ENCODE data around the gene CDON. TPM values are rescaled to one million over a fixed set of nuclear protein-coding genes. Genes with fewer than 3 reads are reported as not detected.

Gene CDON
- total RNA-seq, 2 donors from 2014 or later: 9.8 to 26.9 TPM

GRCh38 chr11:125926682-125927081 lies 136.0 kb downstream of the CDON start:
- Histone ChIP-seq H3K4me3 (no peak overlapping the region), H3K36me3 (no peaks in the 10 kb centered on the region), H3K9me3 (no peaks in the 10 kb centered on the region), H3K27ac (no peak overlapping the region), H3K27me3 (replicated peaks; ENCODE audit: insufficient read depth) (no peaks in the 10 kb centered on the region), H3K4me1 (replicated peaks) (no peaks in the 10 kb centered on the region)
- TF ChIP-seq, protein P1, sequence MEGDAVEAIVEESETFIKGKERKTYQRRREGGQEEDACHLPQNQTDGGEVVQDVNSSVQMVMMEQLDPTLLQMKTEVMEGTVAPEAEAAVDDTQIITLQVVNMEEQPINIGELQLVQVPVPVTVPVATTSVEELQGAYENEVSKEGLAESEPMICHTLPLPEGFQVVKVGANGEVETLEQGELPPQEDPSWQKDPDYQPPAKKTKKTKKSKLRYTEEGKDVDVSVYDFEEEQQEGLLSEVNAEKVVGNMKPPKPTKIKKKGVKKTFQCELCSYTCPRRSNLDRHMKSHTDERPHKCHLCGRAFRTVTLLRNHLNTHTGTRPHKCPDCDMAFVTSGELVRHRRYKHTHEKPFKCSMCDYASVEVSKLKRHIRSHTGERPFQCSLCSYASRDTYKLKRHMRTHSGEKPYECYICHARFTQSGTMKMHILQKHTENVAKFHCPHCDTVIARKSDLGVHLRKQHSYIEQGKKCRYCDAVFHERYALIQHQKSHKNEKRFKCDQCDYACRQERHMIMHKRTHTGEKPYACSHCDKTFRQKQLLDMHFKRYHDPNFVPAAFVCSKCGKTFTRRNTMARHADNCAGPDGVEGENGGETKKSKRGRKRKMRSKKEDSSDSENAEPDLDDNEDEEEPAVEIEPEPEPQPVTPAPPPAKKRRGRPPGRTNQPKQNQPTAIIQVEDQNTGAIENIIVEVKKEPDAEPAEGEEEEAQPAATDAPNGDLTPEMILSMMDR (IDR thresholded peaks at IDR 0.05): no peak
- TF ChIP-seq POLR2AphosphoS5 (IDR thresholded peaks at IDR 0.05) (no peak), POLR2A (IDR thresholded peaks at IDR 0.05) (no peak)
- no peak for DNase-seq (ENCODE audit: low spot score)
- WGBS: 92% methylated on average over 12 of the region's 12 CpGs
- intact Hi-C loops (cut with DNase I): loop anchor here (10.0 kb wide), 1 partner anchor 138 kb away; the partner anchor contains the start of gene CDON

DNA sequence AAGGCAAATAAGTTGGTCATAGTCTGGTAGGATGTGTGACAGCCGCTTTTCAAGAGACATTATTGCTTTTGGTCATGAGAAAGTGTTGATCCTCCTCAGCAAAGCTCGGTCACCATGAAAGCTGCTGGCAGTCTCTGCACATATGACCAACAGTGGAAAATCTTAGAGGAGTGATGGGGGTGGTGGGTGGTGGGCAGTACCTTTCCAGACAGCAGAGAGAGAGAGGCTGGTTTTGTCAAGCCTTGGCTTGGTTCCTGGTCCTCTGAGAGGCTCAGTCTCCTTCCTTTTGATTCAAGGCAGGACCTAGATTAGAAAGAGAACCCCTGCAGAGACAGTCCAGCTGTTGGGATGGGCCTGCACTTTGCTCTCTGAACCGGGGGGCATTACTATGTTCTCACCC lies 136.9 kb downstream of the CDON start:
- Histone ChIP-seq H3K4me1 (replicated peaks) (no peaks in the 10 kb centered on the region), H3K27me3 (replicated peaks; ENCODE audit: insufficient read depth) (no peaks in the 10 kb centered on the region), H3K9me3 (no peaks in the 10 kb centered on the region), H3K27ac (no peak overlapping the region), H3K4me3 (no peak overlapping the region), H3K36me3 (no peaks in the 10 kb centered on the region)
- intact Hi-C loops (cut with DNase I): loop anchor here (10.0 kb wide), 1 partner anchor 139 kb away; the partner anchor contains the start of gene CDON
- TF ChIP-seq POLR2A (IDR thresholded peaks at IDR 0.05) (no peak), POLR2AphosphoS5 (IDR thresholded peaks at IDR 0.05) (no peak)
- TF ChIP-seq, protein P1 (IDR thresholded peaks at IDR 0.05): no peak
- 80% methylated on average over 3 of the region's 3 CpGs for WGBS
- no peak for DNase-seq (ENCODE audit: low spot score)

- no peak for DNase-seq (ENCODE audit: low spot score)
- H3K4me3 ChIP-seq: no peak overlapping the region
- H3K36me3 ChIP-seq: no peaks in the 10 kb centered on the region
- H3K27me3 ChIP-seq (replicated peaks; ENCODE audit: insufficient read depth): no peaks in the 10 kb centered on the region
- H3K9me3 ChIP-seq: no peaks in the 10 kb centered on the region
- no peaks in the 10 kb centered on the region for H3K4me1 ChIP-seq (replicated peaks)
- TF ChIP-seq POLR2A (IDR thresholded peaks at IDR 0.05): no peak
- TF ChIP-seq, protein P1 (IDR thresholded peaks at IDR 0.05): peak in 1 of 4 experiments; percentile 9
- H3K27ac ChIP-seq: no peak overlapping the region
- intact Hi-C loops (cut with DNase I): loop anchor here (10.0 kb wide), 1 partner anchor 140 kb away; the partner anchor contains the start of gene CDON
- 55% methylated on average over 6 of the region's 6 CpGs for WGBS
Observed at GRCh38 chr11:125925247-125925740, 137.4 kb downstream of the CDON start.

DNA sequence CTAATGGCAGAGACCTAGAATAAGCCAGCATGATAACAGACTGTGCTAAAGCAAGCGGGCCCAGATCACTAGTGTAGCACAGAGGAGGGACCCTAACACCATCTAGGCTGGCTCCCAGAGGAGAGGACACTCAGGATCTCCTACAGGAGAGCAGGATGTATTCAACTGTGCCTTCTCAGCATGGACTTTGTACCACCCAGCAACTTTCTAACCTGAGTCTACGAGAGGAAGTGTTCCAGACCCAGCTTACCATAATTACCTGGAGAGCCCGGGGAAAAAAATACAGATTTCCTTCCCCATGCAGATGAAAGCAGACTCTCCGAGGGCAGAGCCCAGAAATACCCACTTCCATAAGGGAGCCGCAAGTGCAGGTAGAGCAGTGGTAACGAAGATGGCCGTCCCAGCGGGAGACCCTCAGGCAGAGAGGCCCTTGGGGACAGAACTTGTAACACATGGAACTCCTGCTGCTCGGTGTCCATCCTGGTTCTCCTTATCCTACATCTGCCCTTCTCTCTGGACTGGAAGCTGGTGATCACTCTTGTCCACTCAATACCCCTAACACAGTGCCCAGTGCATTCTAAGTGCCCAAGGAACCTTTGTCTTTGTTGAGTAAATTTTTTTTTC lies 138.2 kb downstream of the CDON start:
- no peak for DNase-seq (ENCODE audit: low spot score)
- H3K36me3 ChIP-seq: no peaks in the 10 kb centered on the region
- no peaks in the 10 kb centered on the region for H3K9me3 ChIP-seq
- intact Hi-C loops (cut with DNase I): loop anchor here (10.0 kb wide), 1 partner anchor 140 kb away; the partner anchor contains the start of gene CDON
- 96% methylated on average over 9 of the region's 9 CpGs for WGBS
- no peaks in the 10 kb centered on the region for H3K27me3 ChIP-seq (replicated peaks; ENCODE audit: insufficient read depth)
- no peak overlapping the region for H3K4me3 ChIP-seq
- TF ChIP-seq POLR2AphosphoS5 (IDR thresholded peaks at IDR 0.05) (no peak), POLR2A (IDR thresholded peaks at IDR 0.05) (no peak)
- TF ChIP-seq, protein P1 (IDR thresholded peaks at IDR 0.05): no peak
- no peaks in the 10 kb centered on the region for H3K4me1 ChIP-seq (replicated peaks)
- no peak overlapping the region for H3K27ac ChIP-seq

GRCh38 chr11:125923633-125924032 lies 139.0 kb downstream of the CDON start:
- Histone ChIP-seq H3K27me3 (replicated peaks; ENCODE audit: insufficient read depth) (no peaks in the 10 kb centered on the region), H3K9me3 (no peaks in the 10 kb centered on the region), H3K4me3 (no peak overlapping the region), H3K4me1 (replicated peaks) (no peaks in the 10 kb centered on the region), H3K36me3 (no peaks in the 10 kb centered on the region), H3K27ac (no peak overlapping the region)
- DNase-seq (ENCODE audit: low spot score): no peak
- intact Hi-C loops (cut with DNase I): loop anchor here (1.0 to 10.0 kb wide), 2 partner anchors 141 to 271 kb away; partner anchors contain the start of gene CDON
- TF ChIP-seq, protein P1 (IDR thresholded peaks at IDR 0.05): no peak
- no peak for TF ChIP-seq POLR2A (IDR thresholded peaks at IDR 0.05)
- TF ChIP-seq POLR2AphosphoS5 (IDR thresholded peaks at IDR 0.05): no peak
- WGBS: 86% methylated on average over 8 of the region's 8 CpGs
